K562 (cell line): ENCODE results near the gene FUCA1. TPM values are rescaled to one million over a fixed set of nuclear protein-coding genes. Genes with fewer than 3 reads are reported as not detected.

Experiments used
- DMBX1 ChIP-seq: fragments of 250-450 bp; sonication (Bioruptor Pico); IDR thresholded peaks from 2 replicates; pipeline ENCODE4 v1.8.0; 2022; ENCODE audit warnings: inconsistent platforms, mild to moderate bottlenecking, moderate library complexity, borderline replicate concordance
- FOXM1 ChIP-seq, 2 experiments: fragments of 450-650 bp in 1 of 2; sonication (generic) in 1 of 2; formaldehyde crosslinking in 1 of 2; IDR thresholded peaks; 2 replicates each; pipeline versions ENCODE4 v1.6.1 to v1.9.0; 2017 to 2022; ENCODE audit warnings: low read depth in 2 of 2, mild to moderate bottlenecking in 2 of 2, missing genetic modification reagents in 1 of 2, moderate library complexity in 1 of 2
- HDAC8 ChIP-seq: fragments of 450-650 bp; IDR thresholded peaks from 2 replicates; pipeline ENCODE4 v1.6.1; 2016; ENCODE audit warnings: mild to moderate bottlenecking, missing genetic modification characterization, moderate library complexity, missing compliant biosample characterization
- HNRNPUL1 ChIP-seq: fragments of 200-400 bp; formaldehyde crosslinking; IDR thresholded peaks from 2 replicates; pipeline ENCODE4 v1.6.1; 2017; ENCODE audit warnings: low read length
- HSF4 ChIP-seq: fragments of 250-450 bp; sonication (Bioruptor Pico); IDR thresholded peaks from 2 replicates; pipeline ENCODE4 v2.1.2; 2022; ENCODE audit warnings: mild to moderate bottlenecking, moderate library complexity, borderline replicate concordance
- KDM5B ChIP-seq: fragments of 200-600 bp; sonication (generic); IDR thresholded peaks from 2 replicates; pipeline ENCODE4 v1.6.1; 2012; ENCODE audit warnings: low read depth, mild to moderate bottlenecking, moderate library complexity, low read length, control low read depth, inconsistent platforms; ENCODE audit not compliant: insufficient replicate concordance
- KLF10 ChIP-seq: fragments of 250-450 bp; sonication (Bioruptor Pico); IDR thresholded peaks from 2 replicates; pipeline ENCODE4 v1.6.1; 2021; ENCODE audit warnings: matching md5 sums
- MAFK ChIP-seq: IDR thresholded peaks from 2 replicates; pipeline ENCODE4 v1.6.1; 2011; ENCODE audit warnings: low read length, improper control_type of control experiment
- NRF1 ChIP-seq, 2 experiments: fragments of 450-650 bp; IDR thresholded peaks in 1 of 2; conservative IDR thresholded peaks in 1 of 2; 2 replicates each; pipeline ENCODE4 v1.6.1; 2014; ENCODE audit warnings: mild to moderate bottlenecking in 2 of 2
- PHF20 ChIP-seq: fragments of 450-650 bp; IDR thresholded peaks from 2 replicates; pipeline ENCODE4 v1.6.1; 2018; ENCODE audit not compliant: partially characterized antibody
- PTRF ChIP-seq: fragments of 450-650 bp; IDR thresholded peaks from 2 replicates; pipeline ENCODE4 v1.6.1; 2016; ENCODE audit warnings: mild to moderate bottlenecking, missing genetic modification characterization, missing compliant biosample characterization
- RBM25 ChIP-seq: fragments of 200-400 bp; formaldehyde crosslinking; IDR thresholded peaks from 2 replicates; pipeline ENCODE4 v1.6.1; 2018; ENCODE audit warnings: low read length, low read depth, moderate library complexity; ENCODE audit not compliant: severe bottlenecking
- ZKSCAN3 ChIP-seq: fragments of 250-450 bp; sonication (Bioruptor Pico); IDR thresholded peaks from 2 replicates; pipeline ENCODE4 v1.4.0; 2020
- ZSCAN29 ChIP-seq: fragments of 450-650 bp; IDR thresholded peaks from 2 replicates; pipeline ENCODE4 v1.6.1; 2017
- polyA plus RNA-seq, 8 experiments: library from polyadenylated mRNA; depleted of rRNA in 4 of 8; stranded (reverse) in 5 of 8; unstranded in 3 of 8; fragments of >200 nt; fragmentation: Nextera tagmentation in 2 of 8; fragmentation: Illumina TruSeq in 1 of 8; extraction: Ambion mirVana in 2 of 8; extraction: Trizol in 1 of 8; gene quantifications; 2 replicates each; pipeline versions ENCODE4 v1.2.1 to v1.2.3, GENCODE V29; 2011 to 2014; ENCODE audit warnings: inconsistent platforms in 1 of 8, missing spikeins in 1 of 8
- total RNA-seq, 7 experiments: library from RNA; depleted of rRNA in 6 of 7; stranded (reverse); fragments of >200 nt in 6 of 7; fragmentation: Illumina TruSeq in 2 of 7; extraction: Trizol in 2 of 7; gene quantifications; 2 replicates each; pipeline versions ENCODE4 v1.2.1 to v1.2.3, GENCODE V29; 2011 to 2021; ENCODE audit warnings: low replicate concordance in 1 of 7
- TF ChIP-seq, protein P1 (sequence below): fragments of 450-650 bp; IDR thresholded peaks from 2 replicates; pipeline ENCODE4 v1.6.1; 2018; ENCODE audit not compliant: partially characterized antibody
- TF ChIP-seq, protein P2 (sequence below), 2 experiments: IDR thresholded peaks; 2 replicates each; pipeline ENCODE4 v1.6.1; 2012; ENCODE audit warnings: improper control_type of control experiment in 2 of 2, low read depth in 2 of 2, low read length in 2 of 2, borderline replicate concordance in 1 of 2
- TF ChIP-seq, protein P3 (sequence below): fragments of 250-450 bp; sonication (Bioruptor Pico); IDR thresholded peaks from 2 replicates; pipeline ENCODE4 v1.9.0; 2021; ENCODE audit warnings: mild to moderate bottlenecking, inconsistent platforms

The FUCA1 gene
- total and polyA plus RNA-seq, 9 of the 15 experiments (the other 6 are each of a cell fraction or from before 2014, with no cell fraction given), result 7.0 to 20.5 (median 13.5) TPM

DNA sequence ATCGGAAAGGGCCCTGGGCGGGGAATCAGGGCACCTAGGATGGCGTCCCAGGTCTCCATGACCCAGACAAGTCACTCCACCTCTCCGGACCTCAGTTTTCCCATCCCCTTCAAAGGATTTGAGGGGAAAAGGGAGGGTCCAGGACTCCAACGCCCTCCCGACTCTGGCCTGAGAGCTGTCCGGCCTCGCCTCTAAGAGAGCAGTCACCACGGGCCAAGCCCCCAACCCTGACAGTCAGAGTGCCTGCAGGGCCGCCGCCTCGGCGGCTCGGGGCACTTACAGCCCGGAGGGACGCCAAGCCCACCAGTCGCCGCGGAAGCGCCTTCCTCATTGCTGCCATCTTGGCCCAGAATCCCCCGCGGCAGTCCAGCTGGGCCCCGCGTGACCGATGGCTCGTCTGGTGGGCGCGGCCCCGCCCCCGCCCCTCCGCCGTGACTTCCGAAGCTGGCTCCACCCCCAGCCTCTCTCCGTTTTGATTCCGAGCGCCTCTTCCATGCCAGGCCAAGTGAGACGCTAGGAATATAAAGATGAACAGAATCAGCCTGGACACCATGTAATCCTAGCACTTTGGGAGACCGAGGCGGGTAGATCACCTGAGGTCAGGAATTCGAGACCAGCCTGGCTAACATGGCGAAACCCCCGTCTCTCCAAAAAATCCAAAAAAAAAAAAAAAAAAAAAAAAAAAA lies 42.9 kb downstream of the FUCA1 start, which contains the start of gene HMGCL (continued):
- TF ChIP-seq, protein P1, sequence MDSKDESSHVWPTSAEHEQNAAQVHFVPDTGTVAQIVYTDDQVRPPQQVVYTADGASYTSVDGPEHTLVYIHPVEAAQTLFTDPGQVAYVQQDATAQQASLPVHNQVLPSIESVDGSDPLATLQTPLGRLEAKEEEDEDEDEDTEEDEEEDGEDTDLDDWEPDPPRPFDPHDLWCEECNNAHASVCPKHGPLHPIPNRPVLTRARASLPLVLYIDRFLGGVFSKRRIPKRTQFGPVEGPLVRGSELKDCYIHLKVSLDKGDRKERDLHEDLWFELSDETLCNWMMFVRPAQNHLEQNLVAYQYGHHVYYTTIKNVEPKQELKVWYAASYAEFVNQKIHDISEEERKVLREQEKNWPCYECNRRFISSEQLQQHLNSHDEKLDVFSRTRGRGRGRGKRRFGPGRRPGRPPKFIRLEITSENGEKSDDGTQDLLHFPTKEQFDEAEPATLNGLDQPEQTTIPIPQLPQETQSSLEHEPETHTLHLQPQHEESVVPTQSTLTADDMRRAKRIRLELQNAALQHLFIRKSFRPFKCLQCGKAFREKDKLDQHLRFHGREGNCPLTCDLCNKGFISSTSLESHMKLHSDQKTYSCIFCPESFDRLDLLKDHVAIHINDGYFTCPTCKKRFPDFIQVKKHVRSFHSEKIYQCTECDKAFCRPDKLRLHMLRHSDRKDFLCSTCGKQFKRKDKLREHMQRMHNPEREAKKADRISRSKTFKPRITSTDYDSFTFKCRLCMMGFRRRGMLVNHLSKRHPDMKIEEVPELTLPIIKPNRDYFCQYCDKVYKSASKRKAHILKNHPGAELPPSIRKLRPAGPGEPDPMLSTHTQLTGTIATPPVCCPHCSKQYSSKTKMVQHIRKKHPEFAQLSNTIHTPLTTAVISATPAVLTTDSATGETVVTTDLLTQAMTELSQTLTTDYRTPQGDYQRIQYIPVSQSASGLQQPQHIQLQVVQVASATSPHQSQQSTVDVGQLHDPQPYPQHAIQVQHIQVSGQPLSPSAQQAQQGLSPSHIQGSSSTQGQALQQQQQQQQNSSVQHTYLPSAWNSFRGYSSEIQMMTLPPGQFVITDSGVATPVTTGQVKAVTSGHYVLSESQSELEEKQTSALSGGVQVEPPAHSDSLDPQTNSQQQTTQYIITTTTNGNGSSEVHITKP, result no peak
- TF ChIP-seq, protein P2, sequence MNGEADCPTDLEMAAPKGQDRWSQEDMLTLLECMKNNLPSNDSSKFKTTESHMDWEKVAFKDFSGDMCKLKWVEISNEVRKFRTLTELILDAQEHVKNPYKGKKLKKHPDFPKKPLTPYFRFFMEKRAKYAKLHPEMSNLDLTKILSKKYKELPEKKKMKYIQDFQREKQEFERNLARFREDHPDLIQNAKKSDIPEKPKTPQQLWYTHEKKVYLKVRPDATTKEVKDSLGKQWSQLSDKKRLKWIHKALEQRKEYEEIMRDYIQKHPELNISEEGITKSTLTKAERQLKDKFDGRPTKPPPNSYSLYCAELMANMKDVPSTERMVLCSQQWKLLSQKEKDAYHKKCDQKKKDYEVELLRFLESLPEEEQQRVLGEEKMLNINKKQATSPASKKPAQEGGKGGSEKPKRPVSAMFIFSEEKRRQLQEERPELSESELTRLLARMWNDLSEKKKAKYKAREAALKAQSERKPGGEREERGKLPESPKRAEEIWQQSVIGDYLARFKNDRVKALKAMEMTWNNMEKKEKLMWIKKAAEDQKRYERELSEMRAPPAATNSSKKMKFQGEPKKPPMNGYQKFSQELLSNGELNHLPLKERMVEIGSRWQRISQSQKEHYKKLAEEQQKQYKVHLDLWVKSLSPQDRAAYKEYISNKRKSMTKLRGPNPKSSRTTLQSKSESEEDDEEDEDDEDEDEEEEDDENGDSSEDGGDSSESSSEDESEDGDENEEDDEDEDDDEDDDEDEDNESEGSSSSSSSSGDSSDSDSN (IDR thresholded peaks at IDR 0.05; ENCODE audit: borderline replicate concordance in 1 of 2, low read depth in 2 of 2, low read length in 2 of 2), result no peak
- TF ChIP-seq ZSCAN29, result no peak
- TF ChIP-seq MAFK, result no peak
- TF ChIP-seq KLF10 (CRISPR knock-in tag), result no peak
- peak in 1 of 2 experiments; percentile 30; a peak in 2 of 4 replicates for TF ChIP-seq NRF1 (conservative IDR thresholded peaks at IDR 0.05 in 1 of 2, IDR thresholded peaks at IDR 0.05 in 1 of 2)
- TF ChIP-seq PHF20, result peak; percentile 95
- no peak for TF ChIP-seq HSF4
- TF ChIP-seq HDAC8, result no peak; the same call in 1 of the 2 replicates
- TF ChIP-seq FOXM1 (IDR thresholded peaks at IDR 0.05; ENCODE audit: low read depth), result no peak
- no peak; the same call in 1 of the 2 replicates for TF ChIP-seq FOXM1 (CRISPR knock-in tag; IDR thresholded peaks at IDR 0.05; ENCODE audit: low read depth)
- TF ChIP-seq HNRNPUL1, result no peak
- TF ChIP-seq PTRF (tag), result no peak
- TF ChIP-seq, protein P3, sequence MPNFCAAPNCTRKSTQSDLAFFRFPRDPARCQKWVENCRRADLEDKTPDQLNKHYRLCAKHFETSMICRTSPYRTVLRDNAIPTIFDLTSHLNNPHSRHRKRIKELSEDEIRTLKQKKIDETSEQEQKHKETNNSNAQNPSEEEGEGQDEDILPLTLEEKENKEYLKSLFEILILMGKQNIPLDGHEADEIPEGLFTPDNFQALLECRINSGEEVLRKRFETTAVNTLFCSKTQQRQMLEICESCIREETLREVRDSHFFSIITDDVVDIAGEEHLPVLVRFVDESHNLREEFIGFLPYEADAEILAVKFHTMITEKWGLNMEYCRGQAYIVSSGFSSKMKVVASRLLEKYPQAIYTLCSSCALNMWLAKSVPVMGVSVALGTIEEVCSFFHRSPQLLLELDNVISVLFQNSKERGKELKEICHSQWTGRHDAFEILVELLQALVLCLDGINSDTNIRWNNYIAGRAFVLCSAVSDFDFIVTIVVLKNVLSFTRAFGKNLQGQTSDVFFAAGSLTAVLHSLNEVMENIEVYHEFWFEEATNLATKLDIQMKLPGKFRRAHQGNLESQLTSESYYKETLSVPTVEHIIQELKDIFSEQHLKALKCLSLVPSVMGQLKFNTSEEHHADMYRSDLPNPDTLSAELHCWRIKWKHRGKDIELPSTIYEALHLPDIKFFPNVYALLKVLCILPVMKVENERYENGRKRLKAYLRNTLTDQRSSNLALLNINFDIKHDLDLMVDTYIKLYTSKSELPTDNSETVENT (CRISPR knock-in tag), result peak; percentile 91
- TF ChIP-seq RBM25, result no peak
- TF ChIP-seq ZKSCAN3 (CRISPR knock-in tag), result no peak
- peak; percentile 97 for TF ChIP-seq KDM5B
- TF ChIP-seq DMBX1, result no peak
